HEK293T (cell line): ENCODE results near the gene CTSZ.
"Not testable (repeated sequence)": the region's sequence is repeated elsewhere in the genome, so short reads cannot be mapped to it uniquely, and the experiment has no call there.

Experiments used
- CTCF ChIA-PET: fragments of 350-600 bp; formaldehyde crosslinking; extraction: SDS; loops from one replicate; lab custom pipeline; 2021; ENCODE audit warnings: antibody characterized with exemption, inconsistent platforms; lab: Yijun Ruan, JAX
- POLR2A ChIA-PET: fragments of 350-600 bp; formaldehyde crosslinking; extraction: SDS; loops from one replicate; lab custom pipeline; 2020; ENCODE audit warnings: antibody characterized with exemption, inconsistent platforms; lab: Yijun Ruan, JAX
- DNase-seq: peaks from one replicate; pipeline ENCODE4 v3.0.0; 2012; ENCODE audit warnings: mixed read lengths; ENCODE audit errors: extremely low spot score
- ARNT ChIP-seq: fragments of 450-650 bp; IDR thresholded peaks from 2 replicates; pipeline ENCODE4 v1.6.1; 2017; ENCODE audit warnings: mild to moderate bottlenecking
- BHLHE40 ChIP-seq: fragments of 450-650 bp; IDR thresholded peaks from 2 replicates; pipeline ENCODE4 v1.6.1; 2016; ENCODE audit warnings: mild to moderate bottlenecking, moderate library complexity, borderline replicate concordance
- CTBP1 ChIP-seq: fragments of 450-650 bp; IDR thresholded peaks from 2 replicates; pipeline ENCODE4 v1.6.1; 2016; ENCODE audit warnings: borderline replicate concordance
- ELF4 ChIP-seq: fragments of 450-650 bp; IDR thresholded peaks from 2 replicates; pipeline ENCODE4 v1.6.1; 2017; ENCODE audit warnings: antibody characterized with exemption
- FOXA1 ChIP-seq: fragments of 450-650 bp; IDR thresholded peaks from 2 replicates; pipeline ENCODE4 v1.6.1; 2016; ENCODE audit warnings: mild to moderate bottlenecking
- FOXK2 ChIP-seq: fragments of 450-650 bp; IDR thresholded peaks from 2 replicates; pipeline ENCODE4 v1.6.1; 2016; ENCODE audit warnings: mild to moderate bottlenecking
- FOXM1 ChIP-seq: fragments of 450-650 bp; IDR thresholded peaks from 2 replicates; pipeline ENCODE4 v1.6.1; 2017; ENCODE audit warnings: mild to moderate bottlenecking, borderline replicate concordance
- HDGF ChIP-seq: fragments of 450-650 bp; IDR thresholded peaks from 2 replicates; pipeline ENCODE4 v1.6.1; 2017; ENCODE audit warnings: antibody characterized with exemption, borderline replicate concordance
- L3MBTL2 ChIP-seq: fragments of 450-650 bp; conservative IDR thresholded peaks from 2 replicates; pipeline ENCODE4 v1.6.1; 2016; ENCODE audit warnings: mild to moderate bottlenecking
- LEF1 ChIP-seq: fragments of 450-650 bp; IDR thresholded peaks from 2 replicates; pipeline ENCODE4 v1.6.1; 2017; ENCODE audit warnings: mild to moderate bottlenecking, borderline replicate concordance
- NFRKB ChIP-seq: fragments of 450-650 bp; IDR thresholded peaks from 2 replicates; pipeline ENCODE4 v1.6.1; 2016; ENCODE audit warnings: mild to moderate bottlenecking, moderate library complexity
- PKNOX1 ChIP-seq: fragments of 450-650 bp; IDR thresholded peaks from 2 replicates; pipeline ENCODE4 v1.6.1; 2016
- SP1 ChIP-seq: fragments of 450-650 bp; IDR thresholded peaks from 2 replicates; pipeline ENCODE4 v1.6.1; 2017
- SUZ12 ChIP-seq: fragments of 450-650 bp; IDR thresholded peaks from 2 replicates; pipeline ENCODE4 v1.6.1; 2016; ENCODE audit warnings: mild to moderate bottlenecking
- TARDBP ChIP-seq: fragments of 450-650 bp; IDR thresholded peaks from 2 replicates; pipeline ENCODE4 v1.6.1; 2016
- ZNF384 ChIP-seq: fragments of 450-650 bp; IDR thresholded peaks from 2 replicates; pipeline ENCODE4 v1.6.1; 2016

Gene CTSZ

DNA sequence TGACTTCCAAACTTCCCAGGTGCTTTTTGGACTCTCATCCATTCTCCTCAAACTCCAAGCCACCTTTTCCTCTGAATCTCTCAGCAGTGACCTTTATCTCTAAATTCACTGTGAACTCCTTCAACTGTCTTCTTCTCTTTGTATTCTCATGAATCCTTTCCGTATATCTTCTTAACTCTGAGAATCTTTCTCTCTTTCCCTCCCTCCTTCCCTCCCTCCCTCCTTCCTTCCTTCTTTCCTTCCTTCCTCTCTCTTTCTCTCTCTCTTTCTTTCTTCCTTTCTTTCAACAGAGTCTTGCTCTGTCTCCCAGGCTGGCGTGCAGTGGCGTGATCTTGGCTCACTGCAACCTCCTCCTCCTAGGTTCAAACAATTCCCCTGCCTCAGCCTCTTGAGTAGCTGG lies 39.8 kb upstream of the CTSZ start:
- TF ChIP-seq FOXM1: no peak
- TF ChIP-seq FOXA1: no peak
- no peak for TF ChIP-seq BHLHE40
- no peak for TF ChIP-seq FOXK2
- no peak for TF ChIP-seq SUZ12
- POLR2A ChIA-PET: interaction anchor here (0.8 kb wide), 1 partner anchor 15 kb away, joined by 4 read pairs; the partner anchor contains the start of gene ATP5F1E
- CTCF ChIA-PET: no interaction called here

DNA sequence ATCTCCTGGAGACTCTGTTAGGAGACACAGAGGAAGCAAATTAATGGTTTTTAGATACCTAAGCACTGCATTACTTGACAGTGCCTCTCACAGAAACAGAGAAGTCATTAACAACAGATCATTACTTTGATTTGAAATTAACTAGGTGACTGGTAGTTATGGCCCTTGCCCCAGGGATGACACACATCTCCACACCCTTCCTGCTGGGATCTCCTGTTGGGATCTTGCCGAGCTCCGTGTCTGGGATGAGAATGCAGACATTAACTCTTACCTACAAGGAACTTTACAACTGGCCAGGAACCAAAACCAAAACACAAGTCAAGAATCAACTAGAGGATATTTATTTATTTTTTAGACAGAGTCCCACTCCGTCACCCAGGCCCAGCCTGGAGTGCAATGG lies 37.7 kb upstream of the CTSZ start:
- POLR2A ChIA-PET: no interaction called here
- TF ChIP-seq ELF4 (no peak), SUZ12 (no peak), CTBP1 (no peak), SP1 (no peak), LEF1 (no peak), L3MBTL2 (no peak)
- CTCF ChIA-PET: no interaction called here
- DNase-seq: no peak

More for the DNA sequence above, 39.8 kb upstream of the CTSZ start:
- DNase-seq: no peak

DNA sequence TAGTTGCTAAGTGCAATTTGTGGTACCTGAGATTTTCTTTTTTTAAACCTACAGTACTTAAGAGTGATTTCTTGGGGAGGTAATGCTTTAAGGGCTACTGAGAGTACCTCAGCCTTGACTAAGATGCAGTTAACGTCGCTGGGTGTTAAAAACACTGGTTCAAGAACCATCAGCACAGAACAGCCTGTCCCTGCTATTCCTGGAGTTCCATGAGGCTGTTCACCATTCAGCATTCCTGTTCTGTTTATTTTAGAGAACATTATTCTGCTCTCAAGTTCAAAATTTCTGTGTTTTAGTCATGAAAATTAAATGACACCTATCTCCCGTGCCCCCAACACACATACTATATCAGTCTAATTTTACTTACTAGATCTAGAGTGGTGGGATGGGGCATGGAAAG lies 37.2 kb upstream of the CTSZ start:
- ChIA-PET CTCF (no interaction called here), POLR2A (interaction anchor here (3.0 kb wide), 1 partner anchor 11 kb away, joined by 29 read pairs; the partner anchor contains the start of gene ATP5F1E)
- TF ChIP-seq SUZ12: no peak
- no peak for TF ChIP-seq TARDBP
- no peak for TF ChIP-seq ELF4
- no peak for TF ChIP-seq ARNT
- no peak for TF ChIP-seq LEF1
- no peak for TF ChIP-seq FOXM1
- TF ChIP-seq SP1: no peak
- no peak for TF ChIP-seq NFRKB
- no peak for TF ChIP-seq FOXK2
- TF ChIP-seq L3MBTL2: no peak
- no peak for TF ChIP-seq PKNOX1
- TF ChIP-seq ZNF384: no peak
- TF ChIP-seq FOXA1: no peak
- no peak for TF ChIP-seq BHLHE40
- no peak for TF ChIP-seq HDGF
- TF ChIP-seq CTBP1: no peak
- no peak for DNase-seq

- no peak for DNase-seq
- ChIA-PET CTCF (interaction anchor here (0.6 kb wide), 1 partner anchor 412 kb away, joined by 3 read pairs; no protein-coding TSS in a partner anchor), POLR2A (interaction anchor here (3.0 kb wide), 1 partner anchor 11 kb away, joined by 29 read pairs; the partner anchor contains the start of gene ATP5F1E)
- TF ChIP-seq CTBP1 (no peak), FOXK2 (no peak), HDGF (no peak), ARNT (no peak), NFRKB (no peak), ZNF384 (no peak), SUZ12 (no peak), ELF4 (no peak)
Measured at GRCh38 chr20:59043698-59044097, 36.6 kb upstream of the CTSZ start.

DNA sequence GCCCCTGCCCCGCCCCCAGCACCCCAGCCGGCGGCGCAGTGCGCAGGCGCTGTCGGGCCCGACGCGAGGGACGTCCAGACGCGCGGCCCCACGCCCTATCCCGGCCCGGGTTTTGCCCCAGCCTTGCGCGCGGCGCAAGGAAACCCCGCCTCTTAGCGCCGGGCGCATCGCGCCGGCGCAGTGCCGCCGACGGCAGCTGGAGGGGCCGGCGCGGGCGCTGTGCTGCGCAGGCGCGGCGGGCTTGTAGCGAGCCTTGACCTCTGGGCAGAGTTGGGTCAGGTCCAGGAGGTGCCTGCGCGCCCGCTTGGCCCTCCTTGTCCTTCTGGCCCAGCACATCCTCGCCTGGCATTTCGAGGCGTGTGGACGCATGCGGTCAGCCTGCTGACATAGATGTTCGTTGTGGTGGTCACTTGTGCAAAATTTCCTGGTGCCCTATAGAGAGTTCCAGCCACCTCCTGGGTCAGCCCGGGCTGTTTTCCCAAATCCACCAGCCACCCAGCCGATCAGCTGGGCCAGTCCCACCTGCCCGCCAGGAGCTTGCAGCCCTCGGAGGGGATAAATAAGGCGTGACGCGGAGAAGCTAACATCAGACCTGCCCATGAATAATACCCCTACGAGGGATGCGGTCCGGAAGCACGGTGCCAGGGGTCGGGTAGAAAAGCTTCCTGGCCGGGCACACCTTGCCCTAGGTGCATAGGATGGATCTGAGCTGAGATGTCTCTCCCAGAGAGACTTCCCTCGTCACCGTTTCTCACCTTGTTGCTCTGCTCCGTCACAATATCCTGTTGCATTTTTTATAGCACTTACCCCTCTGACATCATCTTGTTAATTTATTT lies 36.0 kb upstream of the CTSZ start:
- CTCF ChIA-PET: interaction anchor here (0.6 kb wide), 1 partner anchor 412 kb away, joined by 3 read pairs; no protein-coding TSS in a partner anchor
- no peak for TF ChIP-seq L3MBTL2
- TF ChIP-seq ZNF384: no peak
- no peak for TF ChIP-seq NFRKB
- TF ChIP-seq SUZ12: no peak
- no peak for TF ChIP-seq TARDBP
- TF ChIP-seq FOXA1: no peak
- no peak for TF ChIP-seq PKNOX1
- no peak for TF ChIP-seq HDGF
- TF ChIP-seq CTBP1: no peak
- no peak for TF ChIP-seq SP1
- no peak for TF ChIP-seq BHLHE40
- no peak for TF ChIP-seq FOXK2
- TF ChIP-seq LEF1: no peak
- no peak for TF ChIP-seq ELF4
- no peak for TF ChIP-seq ARNT
- no peak for TF ChIP-seq FOXM1
- DNase-seq: peak; percentile 98
- POLR2A ChIA-PET: interaction anchor here (0.9 to 3.0 kb wide), 2 partner anchors 10 to 19 kb away, joined by 3 to 29 read pairs; partner anchors contain the start of gene ATP5F1E

- ChIA-PET POLR2A (interaction anchor here (0.9 to 3.0 kb wide), 2 partner anchors 9 to 20 kb away, joined by 3 to 29 read pairs; partner anchors contain the start of gene ATP5F1E), CTCF (no interaction called here)
- no peak for DNase-seq
- TF ChIP-seq FOXM1 (no peak), L3MBTL2 (peak; percentile 75)
Measured at GRCh38 chr20:59042151-59042795, 35.2 kb upstream of the CTSZ start, which contains the start of gene PRELID3B. Gene PRELID3B, minus strand, starts transcription at chr20:59042786. Its CDS starts 56 bp downstream, at chr20:59042730.

DNA sequence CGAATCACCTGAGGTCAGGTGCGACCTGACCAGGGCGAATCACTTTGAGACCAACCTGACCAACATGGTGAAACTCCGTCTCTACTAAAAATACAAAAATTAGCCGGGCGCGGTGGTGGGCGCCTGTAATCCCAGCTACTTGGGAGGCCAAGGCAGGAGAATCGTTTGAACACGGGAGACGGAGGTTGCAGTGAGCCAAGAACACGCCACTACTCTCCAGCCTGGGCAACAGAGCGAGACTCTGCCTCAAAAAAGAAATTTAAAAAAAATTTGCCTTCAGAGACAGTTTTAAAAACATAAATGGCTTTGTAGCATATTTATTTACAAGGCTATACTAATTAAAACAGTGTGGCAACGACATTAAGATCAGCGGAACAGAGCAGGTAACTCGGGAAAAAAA lies 34.4 kb upstream of the CTSZ start:
- DNase-seq, CTCF ChIA-PET: not testable (repeated sequence)
- POLR2A ChIA-PET: interaction anchor here (3.0 kb wide), 1 partner anchor 9 kb away, joined by 29 read pairs; the partner anchor contains the start of gene ATP5F1E
